ENCODE measurements around the gene FOXO1.

DNA sequence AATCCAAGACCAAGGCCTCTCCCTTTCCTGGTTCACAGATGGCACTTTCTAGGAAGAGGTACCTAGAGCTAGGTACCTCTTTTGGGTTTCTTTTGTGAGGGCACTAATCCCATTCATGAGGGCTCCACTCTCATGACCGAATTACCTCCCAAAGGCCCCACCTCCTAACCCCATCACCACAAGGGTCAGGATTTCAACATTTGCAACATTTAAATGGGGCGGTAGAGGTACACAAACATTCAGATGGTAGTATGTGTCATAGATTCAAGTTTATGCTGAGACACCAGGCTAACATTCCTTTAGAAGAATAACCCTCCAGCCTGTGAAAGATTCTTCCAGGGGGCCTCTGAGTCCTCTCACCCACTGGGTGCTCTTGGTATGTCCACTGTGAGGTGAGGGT, 116.3 kb downstream of the FOXO1 start:
- TF ChIP-seq CTCF (IDR thresholded peaks at IDR 0.05; ENCODE audit: insufficient read depth, low read length, poor library complexity, severe bottlenecking) (no peak), EZH2phosphoT487 (conservative IDR thresholded peaks at IDR 0.05; ENCODE audit: low read length) (no peak)

Data from SU-DHL-6 (cell line).